Posterior cingulate gyrus (tissue), 11 donors: Measurements from ENCODE around the gene C2orf81.
"Not testable (repeated sequence)": the region's sequence is repeated elsewhere in the genome, so short reads cannot be mapped to it uniquely, and the experiment has no call there.

Experiments used
- DNase-seq, 10 donors: peaks; one replicate each; pipeline versions ENCODE4 v3.0.0 to v3.0.0-alpha.2; 2020 to 2021; ENCODE audit warnings: mixed read lengths in 3 of 10
- intact Hi-C: fragments of 100-400 bp; cut with DNase I; formaldehyde crosslinking; loops from one replicate; pipeline ENCODE4 v1.15.1; 2023

The C2orf81 gene

GRCh38 chr2:74444498-74445318, 23.3 kb upstream of the C2orf81 start:
- intact Hi-C loops = no loop called here
- DNase-seq = peak in 2 of 10 donors; percentile 3 to 43

DNA sequence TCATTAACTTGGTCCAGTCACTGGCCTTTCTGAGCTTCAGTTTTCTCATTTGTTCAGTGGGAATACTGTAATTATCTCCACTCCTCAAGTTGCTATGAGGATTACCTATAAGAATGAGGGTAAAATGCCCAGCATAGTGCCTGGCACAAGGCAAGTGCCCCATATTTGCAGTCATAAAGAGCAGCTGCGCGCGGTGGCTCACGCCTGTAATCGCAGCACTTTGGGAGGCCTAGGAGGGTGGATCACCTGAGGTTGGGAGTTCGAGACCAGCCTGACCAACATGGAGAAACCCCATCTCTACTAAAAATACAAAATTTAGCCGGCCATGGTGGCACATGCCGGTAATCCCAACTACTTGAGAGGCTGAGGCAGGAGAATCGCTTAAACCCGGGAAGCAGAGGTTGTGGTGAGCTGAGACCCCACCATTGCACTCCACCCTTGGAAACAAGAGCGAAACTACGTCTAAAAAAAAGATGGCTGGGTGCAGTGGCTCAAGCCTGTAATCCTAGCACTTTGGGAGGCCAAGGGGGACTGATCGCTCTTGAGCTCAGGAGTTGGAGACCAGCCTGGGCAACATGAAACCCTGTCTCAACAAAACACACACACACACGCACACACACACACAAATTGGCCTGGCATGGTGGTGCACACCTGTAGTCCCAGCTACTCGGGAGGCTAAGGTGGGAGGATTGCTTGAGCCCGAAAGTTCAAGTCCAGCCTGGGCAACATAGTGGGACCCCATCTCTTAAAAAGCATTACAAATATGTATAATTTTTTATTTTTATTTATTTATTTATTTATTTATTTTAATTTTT, 21.3 kb upstream of the C2orf81 start:
- intact Hi-C loops = not testable (repeated sequence)
- peak in 1 of 10 donors; percentile 39 for DNase-seq

DNA sequence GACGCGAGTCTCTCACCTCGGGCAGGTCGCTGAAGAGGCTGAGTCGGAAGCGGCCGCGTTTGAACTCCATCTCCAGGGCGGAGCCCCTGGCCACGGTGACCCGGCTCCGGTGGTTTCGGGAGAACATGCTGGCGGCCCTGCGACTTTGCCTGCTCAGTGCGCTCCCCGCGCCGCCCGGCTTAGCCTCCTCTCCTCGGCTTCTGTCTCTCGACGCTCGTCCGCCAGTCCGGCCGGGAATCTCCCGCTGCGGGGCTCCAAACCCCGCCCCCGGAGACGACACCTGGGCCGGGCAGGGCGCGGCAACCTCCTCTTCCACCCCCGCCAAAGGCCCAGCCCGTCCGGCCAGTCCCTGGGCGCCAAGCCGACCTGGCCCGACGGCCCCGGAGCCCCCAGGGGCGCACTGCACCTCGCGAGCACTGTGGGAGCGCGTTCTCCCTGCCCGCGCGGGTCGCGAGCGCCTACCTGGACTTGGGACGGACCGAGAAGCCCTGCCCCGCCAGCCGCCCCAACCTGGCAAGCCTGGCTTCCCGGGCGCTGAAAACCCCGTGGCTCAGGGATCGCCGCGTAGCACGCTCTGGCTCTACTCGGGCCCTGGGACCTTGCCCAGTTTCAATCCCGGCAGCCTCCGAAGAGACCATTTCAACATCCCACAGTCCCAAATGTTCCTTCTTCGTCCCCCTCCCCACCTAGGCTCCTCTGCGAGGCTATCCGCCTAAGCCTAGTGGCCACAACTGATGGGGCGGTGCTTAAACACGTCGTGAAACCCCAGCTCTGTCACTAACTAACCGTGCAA, 20.5 kb upstream of the C2orf81 start, which contains the start of gene RTKN:
Gene RTKN (minus strand): TSS at position 248 of the 793 bp plus-strand sequence. CDS start 121 bp downstream, at position 127.
- peak in 3 of 10 donors; percentile 40 to 83 (median 78) for DNase-seq
- intact Hi-C loops = loop anchor here (2.0 kb wide), 1 partner anchor 13 kb away; the partner anchor contains the start of gene INO80B

- DNase-seq = peak in 3 of 10 donors; percentile 36 to 86 (median 80)
These were observed 19.8 kb upstream of the C2orf81 start for GRCh38 chr2:74441170-74441689.

GRCh38 chr2:74440378-74441169, 19.2 kb upstream of the C2orf81 start:
- DNase-seq = peak; percentile 79 to 99 (median 86)
- intact Hi-C loops = loop anchor here (2.0 kb wide), 1 partner anchor 14 kb away; the partner anchor contains the start of gene INO80B

More at GRCh38 chr2:74441170-74441689, 19.8 kb upstream of the C2orf81 start:
- intact Hi-C loops = loop anchor here (2.0 kb wide), 1 partner anchor 14 kb away; the partner anchor contains the start of gene INO80B

DNA sequence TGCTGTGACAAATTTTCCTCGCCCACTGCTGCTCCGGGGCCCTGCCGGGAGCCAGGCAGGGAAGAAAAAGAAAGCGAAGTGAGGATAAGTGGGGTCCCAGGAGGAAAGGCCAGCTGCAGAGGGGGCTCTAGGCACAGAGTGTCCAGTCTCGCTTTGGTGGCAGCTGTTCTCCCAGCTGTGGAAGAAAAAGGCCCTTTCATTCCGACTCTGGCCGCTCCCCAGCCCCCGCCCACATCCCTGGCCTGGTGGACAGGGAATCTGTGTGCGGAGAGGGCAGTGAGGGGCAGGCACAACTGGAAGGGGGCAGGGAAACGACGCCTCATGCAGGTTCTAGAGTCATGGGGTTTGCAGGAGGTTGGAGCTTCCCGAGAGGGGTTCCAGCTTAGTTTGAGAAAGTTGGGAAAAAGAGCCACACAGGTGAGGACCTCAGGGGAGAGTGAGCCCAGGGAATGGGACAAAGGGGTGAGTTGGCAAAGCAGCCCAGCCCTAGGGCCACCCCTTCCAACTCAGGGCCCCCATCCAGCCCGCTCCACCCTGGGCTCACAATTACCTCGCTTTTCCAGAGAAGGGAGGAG, 18.5 kb upstream of the C2orf81 start:
- peak; percentile 77 to 98 (median 90) for DNase-seq
- intact Hi-C loops = loop anchor here (2.0 kb wide), 1 partner anchor 15 kb away; the partner anchor contains the start of gene INO80B

DNA sequence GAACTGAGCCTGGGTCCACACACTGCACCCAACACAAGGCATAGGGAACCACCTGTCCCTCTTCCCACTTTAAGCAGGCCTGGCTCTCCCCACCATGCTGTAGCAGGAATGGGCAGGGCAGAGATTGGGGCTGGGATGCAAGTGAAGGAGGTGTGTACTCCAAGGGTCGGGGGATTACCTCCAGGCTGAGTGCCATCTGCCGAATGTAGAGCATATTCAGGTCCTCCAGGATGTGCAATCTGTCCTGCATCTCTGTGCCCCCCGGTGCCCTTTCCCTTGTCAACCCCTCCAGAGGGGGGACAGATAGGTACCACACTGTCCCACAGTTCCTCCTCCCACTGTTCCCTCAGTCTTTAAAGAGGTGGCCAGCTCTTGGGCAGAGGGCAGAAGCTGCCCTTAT, 18.0 kb upstream of the C2orf81 start:
- intact Hi-C loops = no loop called here
- DNase-seq = peak in 2 of 10 donors; percentile 66 to 75

GRCh38 chr2:74438248-74438647, 16.8 kb upstream of the C2orf81 start:
- DNase-seq = peak in 1 of 10 donors; percentile 11
- intact Hi-C loops = no loop called here

- intact Hi-C loops = no loop called here
- peak in 1 of 10 donors; percentile 34 for DNase-seq
These were observed 15.7 kb upstream of the C2orf81 start for GRCh38 chr2:74436848-74437695.

- peak in 2 of 10 donors; percentile 62 to 82 for DNase-seq
- intact Hi-C loops = no loop called here
These were observed 14.8 kb upstream of the C2orf81 start for GRCh38 chr2:74436111-74436805.

- peak in 1 of 10 donors; percentile 79 for DNase-seq
- intact Hi-C loops = no loop called here
These were observed 9.1 kb upstream of the C2orf81 start for GRCh38 chr2:74430502-74430901.

DNA sequence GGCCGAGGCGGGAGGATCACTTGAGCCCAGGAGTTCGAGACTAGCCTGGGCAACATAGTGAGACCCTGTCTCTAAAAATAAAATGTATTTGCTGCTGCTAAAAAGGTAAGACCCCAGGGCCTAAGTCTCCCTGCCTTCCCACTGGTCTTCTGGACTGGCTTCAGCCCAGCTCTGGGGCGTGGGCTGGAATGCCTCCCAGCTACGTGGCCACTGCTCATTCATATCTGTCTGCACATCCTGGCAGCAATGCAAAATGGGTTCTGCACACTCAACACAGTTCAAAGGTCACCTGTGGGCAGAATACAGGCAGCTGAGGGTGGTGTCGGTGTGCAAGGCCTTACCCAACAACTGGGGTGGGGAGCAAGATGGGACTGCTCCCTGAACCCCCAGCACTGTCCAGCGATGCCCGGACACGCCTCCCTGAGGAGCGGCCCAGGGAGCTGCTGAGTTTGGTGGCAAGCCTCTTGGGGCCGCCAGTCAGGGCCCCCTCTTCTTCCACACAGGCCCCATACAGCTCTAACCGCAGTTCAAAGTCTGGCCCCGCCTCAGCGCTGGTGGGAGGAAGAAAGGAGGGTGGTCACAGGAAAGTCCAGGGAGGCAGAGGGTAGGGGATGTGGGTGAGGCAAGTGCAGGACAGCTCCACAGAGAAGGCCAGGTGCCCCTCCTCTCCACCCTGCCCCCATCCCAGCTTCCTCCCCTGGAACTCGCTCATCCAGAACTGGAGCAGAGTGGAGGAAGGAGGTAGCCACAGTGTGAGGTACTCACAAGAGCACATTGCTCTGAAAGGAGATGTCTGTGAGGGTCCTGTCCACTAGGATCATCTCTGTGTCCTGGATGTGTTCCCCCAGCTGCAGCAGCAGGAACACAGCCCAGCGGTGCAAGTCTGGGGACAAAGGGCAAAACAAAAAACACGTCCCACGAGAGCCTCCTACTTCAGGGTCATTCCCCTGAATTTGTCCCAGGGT, 8.3 kb upstream of the C2orf81 start:
- no peak for DNase-seq

DNA sequence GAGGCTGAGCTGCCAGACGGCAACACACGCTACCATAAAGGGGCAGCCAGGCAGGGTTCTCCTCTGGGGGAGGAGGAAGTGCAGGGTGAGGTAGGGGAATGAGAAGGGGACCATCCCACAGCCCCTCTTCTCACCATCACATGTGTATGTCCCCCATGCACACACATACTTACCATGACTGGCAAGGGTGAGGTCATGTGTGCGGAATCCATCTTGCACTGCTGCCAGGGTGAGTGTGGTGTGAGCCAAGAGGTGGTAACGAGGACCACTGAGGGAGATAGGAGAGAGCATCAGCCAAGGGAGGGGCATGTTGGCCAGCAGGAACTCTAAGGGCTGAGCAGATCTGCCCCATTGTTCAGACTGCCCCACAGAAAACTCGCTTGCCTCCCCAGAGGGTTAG, 7.3 kb upstream of the C2orf81 start:
- peak in 1 of 10 donors; percentile 39 for DNase-seq
- intact Hi-C loops = no loop called here

More for the DNA sequence above, 8.3 kb upstream of the C2orf81 start:
- intact Hi-C loops = no loop called here

- intact Hi-C loops = no loop called here
These were observed 6.1 kb upstream of the C2orf81 start for GRCh38 chr2:74427551-74427950.

GRCh38 chr2:74426181-74426758, 4.9 kb upstream of the C2orf81 start:
- intact Hi-C loops = no loop called here

More at GRCh38 chr2:74427551-74427950, 6.1 kb upstream of the C2orf81 start:
- no peak for DNase-seq

More at GRCh38 chr2:74426181-74426758, 4.9 kb upstream of the C2orf81 start:
- DNase-seq = peak in 1 of 10 donors; percentile 72
